NOMO-1 treated with dmso at 0.1 percent for 144 hours (cell line): ENCODE data around the gene NMNAT1.
"Not testable (repeated sequence)": the region's sequence is repeated elsewhere in the genome, so short reads cannot be mapped to it uniquely, and the experiment has no call there.

Experiments used
- DNase-seq: peaks from one replicate; lab custom pipeline; 2025; ENCODE audit not compliant: unreplicated experiment; lab: John Stamatoyannopoulos, UW

Gene NMNAT1

GRCh38 chr1:9942939-9943788 is at the start of gene NMNAT1, which contains the start of gene LZIC:
Gene NMNAT1 (plus strand): TSS chr1:9943475. CDS start chr1:9972074, 28,599 bp downstream.
Gene LZIC (minus strand): TSS chr1:9943391. CDS start chr1:9936619, 6,772 bp downstream.
- peak; percentile 84 for DNase-seq

- DNase-seq: no peak
Measured at GRCh38 chr1:9894115-9894514, 49.2 kb upstream of the NMNAT1 start.

GRCh38 chr1:9900142-9901043 is 42.9 kb upstream of the NMNAT1 start:
- peak; percentile 91 for DNase-seq

GRCh38 chr1:9901148-9902059 is 41.9 kb upstream of the NMNAT1 start:
- DNase-seq: no peak

- DNase-seq: no peak
Measured at GRCh38 chr1:9902060-9902452, 41.2 kb upstream of the NMNAT1 start.

- no peak for DNase-seq
Measured at GRCh38 chr1:9903801-9904527, 39.3 kb upstream of the NMNAT1 start.

- no peak for DNase-seq
Measured at GRCh38 chr1:9904596-9904995, 38.7 kb upstream of the NMNAT1 start.

GRCh38 chr1:9905010-9905409 is 38.3 kb upstream of the NMNAT1 start:
- no peak for DNase-seq

GRCh38 chr1:9906466-9906865 is 36.8 kb upstream of the NMNAT1 start:
- no peak for DNase-seq

GRCh38 chr1:9907441-9907840 is 35.8 kb upstream of the NMNAT1 start:
- DNase-seq: no peak

GRCh38 chr1:9908871-9909233 is 34.4 kb upstream of the NMNAT1 start:
- DNase-seq: no peak

GRCh38 chr1:9909234-9910046 is 33.8 kb upstream of the NMNAT1 start:
- peak; percentile 2 for DNase-seq

GRCh38 chr1:9910076-9910422 is 33.2 kb upstream of the NMNAT1 start, which contains the start of gene CTNNBIP1:
Gene CTNNBIP1 (minus strand): TSS chr1:9910269. CDS start chr1:9872064, 38,205 bp downstream.
- DNase-seq: peak; percentile 98

- peak; percentile 99 for DNase-seq
Measured at GRCh38 chr1:9910423-9911178, 32.7 kb upstream of the NMNAT1 start.

GRCh38 chr1:9912264-9912936 is 30.9 kb upstream of the NMNAT1 start:
- DNase-seq: peak; percentile 31

- no peak for DNase-seq
Measured at GRCh38 chr1:9914610-9914937, 28.7 kb upstream of the NMNAT1 start.

GRCh38 chr1:9916452-9916851 is 26.8 kb upstream of the NMNAT1 start:
- DNase-seq: no peak

- not testable (repeated sequence) for DNase-seq
Measured at GRCh38 chr1:9917495-9917894, 25.8 kb upstream of the NMNAT1 start.
